BE2C (cell line): ENCODE results near the gene FES.

Source experiments
- DNase-seq: peaks from one replicate; pipeline ENCODE4 v3.0.0-alpha.2; 2020
- H3K27me3 ChIP-seq: fragments of 250-450 bp; sonication (Bioruptor Pico); 2 replicates; pipeline ENCODE4 v1.5.1; 2020; ENCODE audit warnings: mild to moderate bottlenecking
- H3K36me3 ChIP-seq: fragments of 250-450 bp; sonication (Bioruptor Pico); 2 replicates; pipeline ENCODE4 v1.5.1; 2020; ENCODE audit warnings: mild to moderate bottlenecking
- H3K4me1 ChIP-seq: fragments of 250-450 bp; sonication (Bioruptor Pico); 2 replicates; pipeline ENCODE4 v1.5.1; 2020
- H3K4me3 ChIP-seq: 2 replicates; pipeline ENCODE4 v1.5.1; 2011; ENCODE audit warnings: low read depth, low read length
- H3K9me3 ChIP-seq: fragments of 250-450 bp; sonication (Bioruptor Pico); 2 replicates; pipeline ENCODE4 v1.5.1; 2020
- TF ChIP-seq, protein P1 (sequence below): IDR thresholded peaks from 2 replicates; pipeline ENCODE4 v1.5.1; 2012; ENCODE audit warnings: mild to moderate bottlenecking, low read depth, low read length

The FES gene

DNA sequence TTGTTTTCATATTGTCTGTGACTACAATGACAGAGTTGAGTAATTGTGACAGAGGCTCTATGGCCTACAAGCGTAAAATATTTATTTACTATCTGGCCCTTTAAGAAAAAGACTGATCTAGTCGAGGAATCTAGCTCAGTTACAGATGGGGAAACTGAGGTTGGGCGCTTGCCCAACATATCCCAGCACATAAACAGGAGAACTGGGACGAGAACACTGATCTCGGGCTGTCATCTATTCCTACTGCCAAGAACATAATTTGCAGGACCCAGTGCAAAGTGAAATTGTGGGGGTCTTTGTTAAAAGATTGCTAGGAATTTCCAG is 1.9 kb downstream of the FES start:
- Histone ChIP-seq H3K36me3 (no peaks in the 10 kb centered on the region; the same call in 1 of the 2 replicates), H3K9me3 (no peaks in the 10 kb centered on the region), H3K27me3 (no peaks in the 10 kb centered on the region), H3K4me1 (no peaks in the 10 kb centered on the region), H3K4me3 (no peak overlapping the region)
- TF ChIP-seq, protein P1, sequence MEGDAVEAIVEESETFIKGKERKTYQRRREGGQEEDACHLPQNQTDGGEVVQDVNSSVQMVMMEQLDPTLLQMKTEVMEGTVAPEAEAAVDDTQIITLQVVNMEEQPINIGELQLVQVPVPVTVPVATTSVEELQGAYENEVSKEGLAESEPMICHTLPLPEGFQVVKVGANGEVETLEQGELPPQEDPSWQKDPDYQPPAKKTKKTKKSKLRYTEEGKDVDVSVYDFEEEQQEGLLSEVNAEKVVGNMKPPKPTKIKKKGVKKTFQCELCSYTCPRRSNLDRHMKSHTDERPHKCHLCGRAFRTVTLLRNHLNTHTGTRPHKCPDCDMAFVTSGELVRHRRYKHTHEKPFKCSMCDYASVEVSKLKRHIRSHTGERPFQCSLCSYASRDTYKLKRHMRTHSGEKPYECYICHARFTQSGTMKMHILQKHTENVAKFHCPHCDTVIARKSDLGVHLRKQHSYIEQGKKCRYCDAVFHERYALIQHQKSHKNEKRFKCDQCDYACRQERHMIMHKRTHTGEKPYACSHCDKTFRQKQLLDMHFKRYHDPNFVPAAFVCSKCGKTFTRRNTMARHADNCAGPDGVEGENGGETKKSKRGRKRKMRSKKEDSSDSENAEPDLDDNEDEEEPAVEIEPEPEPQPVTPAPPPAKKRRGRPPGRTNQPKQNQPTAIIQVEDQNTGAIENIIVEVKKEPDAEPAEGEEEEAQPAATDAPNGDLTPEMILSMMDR, result no peak
- DNase-seq, result no peak

DNA sequence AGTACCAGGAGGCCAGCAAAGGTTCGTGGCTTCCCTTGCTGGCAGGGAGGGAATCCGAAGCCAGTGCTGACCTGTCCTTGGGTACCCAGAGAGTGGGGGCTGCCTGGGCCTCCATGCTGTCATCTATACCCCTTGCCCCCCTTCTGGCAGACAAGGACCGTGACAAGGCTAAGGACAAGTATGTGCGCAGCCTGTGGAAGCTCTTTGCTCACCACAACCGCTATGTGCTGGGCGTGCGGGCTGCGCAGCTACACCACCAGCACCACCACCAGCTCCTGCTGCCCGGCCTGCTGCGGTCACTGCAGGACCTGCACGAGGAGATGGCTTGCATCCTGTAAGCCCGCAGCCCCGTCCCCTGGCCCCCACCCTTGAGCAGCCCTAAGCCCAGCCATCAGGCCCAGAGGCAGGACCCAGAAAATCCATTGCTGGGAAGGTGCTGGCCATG is 2.8 kb downstream of the FES start:
- Histone ChIP-seq H3K27me3 (no peaks in the 10 kb centered on the region), H3K36me3 (no peaks in the 10 kb centered on the region), H3K4me3 (no peak overlapping the region), H3K4me1 (no peaks in the 10 kb centered on the region), H3K9me3 (no peaks in the 10 kb centered on the region)
- no peak for DNase-seq
- TF ChIP-seq, protein P1, result no peak

DNA sequence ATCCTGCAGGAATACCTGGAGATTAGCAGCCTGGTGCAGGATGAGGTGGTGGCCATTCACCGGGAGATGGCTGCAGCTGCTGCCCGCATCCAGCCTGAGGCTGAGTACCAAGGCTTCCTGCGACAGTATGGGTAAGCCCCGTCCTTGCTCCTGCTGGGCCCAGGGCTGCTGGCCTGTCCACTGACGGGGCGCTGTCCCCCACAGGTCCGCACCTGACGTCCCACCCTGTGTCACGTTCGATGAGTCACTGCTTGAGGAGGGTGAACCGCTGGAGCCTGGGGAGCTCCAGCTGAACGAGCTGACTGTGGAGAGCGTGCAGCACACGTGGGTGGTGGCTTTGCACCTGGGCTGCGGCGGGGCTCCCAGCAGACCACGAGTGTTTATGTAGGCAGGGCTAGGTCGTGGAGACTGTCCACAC is 5.0 kb downstream of the FES start:
- Histone ChIP-seq H3K4me1 (no peaks in the 10 kb centered on the region), H3K27me3 (no peaks in the 10 kb centered on the region), H3K36me3 (no peaks in the 10 kb centered on the region), H3K9me3 (no peaks in the 10 kb centered on the region), H3K4me3 (no peak overlapping the region)
- no peak for DNase-seq
- TF ChIP-seq, protein P1, result no peak

DNA sequence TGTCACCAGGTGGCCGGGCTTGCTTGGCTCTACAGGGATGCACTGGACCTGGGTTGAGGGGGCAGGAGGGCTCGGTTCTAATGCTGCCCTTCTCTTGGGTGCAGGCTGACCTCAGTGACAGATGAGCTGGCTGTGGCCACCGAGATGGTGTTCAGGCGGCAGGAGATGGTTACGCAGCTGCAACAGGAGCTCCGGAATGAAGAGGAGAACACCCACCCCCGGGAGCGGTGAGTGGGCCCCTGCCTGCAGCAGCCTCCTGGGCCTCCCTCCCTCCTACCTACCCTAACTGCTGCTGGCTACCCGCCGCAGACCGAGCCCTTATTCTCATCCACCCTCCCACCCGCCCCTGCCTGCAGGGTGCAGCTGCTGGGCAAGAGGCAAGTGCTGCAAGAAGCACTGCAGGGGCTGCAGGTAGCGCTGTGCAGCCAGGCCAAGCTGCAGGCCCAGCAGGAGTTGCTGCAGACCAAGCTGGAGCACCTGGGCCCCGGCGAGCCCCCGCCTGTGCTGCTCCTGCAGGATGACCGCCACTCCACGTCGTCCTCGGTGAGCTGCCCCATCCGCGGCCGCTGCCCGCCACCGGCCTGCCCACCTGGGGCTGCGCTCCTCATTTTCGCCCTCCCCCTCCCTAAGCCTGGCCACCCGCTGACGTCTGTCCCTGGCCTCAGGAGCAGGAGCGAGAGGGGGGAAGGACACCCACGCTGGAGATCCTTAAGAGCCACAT is 5.6 kb downstream of the FES start:
- H3K27me3 ChIP-seq, result no peaks in the 10 kb centered on the region
- H3K4me1 ChIP-seq, result no peaks in the 10 kb centered on the region
- no peak overlapping the region for H3K4me3 ChIP-seq
- TF ChIP-seq, protein P1, result no peak
- H3K36me3 ChIP-seq, result no peaks in the 10 kb centered on the region
- no peak for DNase-seq
- no peaks in the 10 kb centered on the region for H3K9me3 ChIP-seq

DNA sequence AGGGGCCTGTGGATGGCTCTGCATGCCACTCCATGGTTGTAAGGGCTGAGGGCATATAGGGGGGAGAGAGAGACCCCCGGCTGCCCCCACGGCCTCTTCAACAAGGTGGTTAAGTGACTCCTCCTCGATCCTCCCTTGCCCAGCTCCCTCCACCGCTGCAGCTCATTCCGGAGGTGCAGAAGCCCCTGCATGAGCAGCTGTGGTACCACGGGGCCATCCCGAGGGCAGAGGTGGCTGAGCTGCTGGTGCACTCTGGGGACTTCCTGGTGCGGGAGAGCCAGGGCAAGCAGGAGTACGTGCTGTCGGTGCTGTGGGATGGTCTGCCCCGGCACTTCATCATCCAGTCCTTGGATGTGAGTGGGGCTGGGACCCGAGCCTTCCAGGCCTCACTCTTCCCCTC is 6.5 kb downstream of the FES start:
- Histone ChIP-seq H3K4me3 (no peak overlapping the region), H3K27me3 (no peaks in the 10 kb centered on the region), H3K9me3 (no peaks in the 10 kb centered on the region), H3K4me1 (peaks cover 6% of the 10 kb centered on the region), H3K36me3 (no peaks in the 10 kb centered on the region)
- DNase-seq, result no peak
- TF ChIP-seq, protein P1, result no peak

DNA sequence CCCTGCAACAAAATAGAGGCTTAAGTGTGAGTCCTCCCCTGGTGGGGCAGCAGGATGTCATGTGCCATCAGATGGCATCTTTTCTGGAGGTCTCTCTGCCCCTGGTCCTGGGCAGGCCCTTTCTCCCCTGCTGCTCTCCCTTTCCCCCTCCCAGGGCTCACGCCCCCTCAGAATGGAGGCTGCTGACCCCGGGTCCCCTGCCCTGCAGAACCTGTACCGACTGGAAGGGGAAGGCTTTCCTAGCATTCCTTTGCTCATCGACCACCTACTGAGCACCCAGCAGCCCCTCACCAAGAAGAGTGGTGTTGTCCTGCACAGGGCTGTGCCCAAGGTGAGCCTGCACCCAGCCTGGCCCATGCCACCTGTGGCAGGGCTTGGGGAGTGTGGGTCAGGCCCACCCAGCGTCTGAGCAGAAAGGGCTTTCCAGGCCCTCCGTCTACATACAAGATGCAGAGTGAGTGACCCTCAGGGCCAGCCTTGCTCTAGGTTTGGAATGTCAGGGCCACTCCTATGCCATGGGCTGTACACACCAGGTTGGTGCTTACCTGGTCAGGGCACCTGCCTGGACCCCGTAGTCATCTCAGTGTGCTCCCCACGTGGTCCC is 7.1 kb downstream of the FES start:
- Histone ChIP-seq H3K4me3 (no peak overlapping the region), H3K36me3 (no peaks in the 10 kb centered on the region), H3K4me1 (peaks cover 6% of the 10 kb centered on the region), H3K27me3 (no peaks in the 10 kb centered on the region), H3K9me3 (no peaks in the 10 kb centered on the region)
- no peak for DNase-seq
- TF ChIP-seq, protein P1, result no peak
